Fibroblast of villous mesenchyme (primary cell): ENCODE results near the gene FHOD3. TPM values are rescaled to one million over a fixed set of nuclear protein-coding genes. Genes with fewer than 3 reads are reported as not detected.

ENCODE experiments used
- DNase-seq: peaks from one replicate; pipeline ENCODE4 v3.0.0-alpha.2; 2010; ENCODE audit warnings: low read depth
- H3K4me3 ChIP-seq: 2 replicates; pipeline ENCODE4 v1.5.1; 2011; ENCODE audit warnings: low read depth, mild to moderate bottlenecking, low read length
- total RNA-seq: library from RNA; depleted of rRNA; stranded (reverse); fragments of >200 nt; gene quantifications from 2 replicates; pipeline ENCODE4 v1.2.3, GENCODE V29; 2012
- TF ChIP-seq, protein P1 (sequence below): IDR thresholded peaks from 2 replicates; pipeline ENCODE4 v1.5.1; 2012; ENCODE audit warnings: low read depth, mild to moderate bottlenecking, low read length; ENCODE audit not compliant: insufficient read depth

Gene FHOD3
- total RNA-seq, 1 donor = 5.2 TPM

DNA sequence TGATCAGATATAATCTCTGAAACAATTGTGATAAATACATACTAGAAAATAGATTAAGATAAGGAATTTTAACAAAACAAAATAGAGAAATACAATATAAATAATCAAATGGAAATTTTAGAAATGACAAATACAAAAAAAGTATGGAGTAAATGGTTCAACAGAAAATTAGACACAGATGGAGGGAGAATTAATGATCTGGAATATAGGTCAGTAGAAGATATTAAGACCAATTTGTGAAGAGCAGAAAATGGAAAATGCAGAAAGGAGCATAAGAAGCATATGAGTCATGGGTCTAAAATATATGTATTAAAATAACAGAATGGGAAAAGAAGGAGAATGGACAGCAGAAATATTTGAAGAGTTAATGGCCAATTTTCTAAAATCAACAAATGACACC, 44.4 kb downstream of the FHOD3 start:
- no peak for DNase-seq
- TF ChIP-seq, protein P1, sequence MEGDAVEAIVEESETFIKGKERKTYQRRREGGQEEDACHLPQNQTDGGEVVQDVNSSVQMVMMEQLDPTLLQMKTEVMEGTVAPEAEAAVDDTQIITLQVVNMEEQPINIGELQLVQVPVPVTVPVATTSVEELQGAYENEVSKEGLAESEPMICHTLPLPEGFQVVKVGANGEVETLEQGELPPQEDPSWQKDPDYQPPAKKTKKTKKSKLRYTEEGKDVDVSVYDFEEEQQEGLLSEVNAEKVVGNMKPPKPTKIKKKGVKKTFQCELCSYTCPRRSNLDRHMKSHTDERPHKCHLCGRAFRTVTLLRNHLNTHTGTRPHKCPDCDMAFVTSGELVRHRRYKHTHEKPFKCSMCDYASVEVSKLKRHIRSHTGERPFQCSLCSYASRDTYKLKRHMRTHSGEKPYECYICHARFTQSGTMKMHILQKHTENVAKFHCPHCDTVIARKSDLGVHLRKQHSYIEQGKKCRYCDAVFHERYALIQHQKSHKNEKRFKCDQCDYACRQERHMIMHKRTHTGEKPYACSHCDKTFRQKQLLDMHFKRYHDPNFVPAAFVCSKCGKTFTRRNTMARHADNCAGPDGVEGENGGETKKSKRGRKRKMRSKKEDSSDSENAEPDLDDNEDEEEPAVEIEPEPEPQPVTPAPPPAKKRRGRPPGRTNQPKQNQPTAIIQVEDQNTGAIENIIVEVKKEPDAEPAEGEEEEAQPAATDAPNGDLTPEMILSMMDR = no peak
- H3K4me3 ChIP-seq = no peak overlapping the region

DNA sequence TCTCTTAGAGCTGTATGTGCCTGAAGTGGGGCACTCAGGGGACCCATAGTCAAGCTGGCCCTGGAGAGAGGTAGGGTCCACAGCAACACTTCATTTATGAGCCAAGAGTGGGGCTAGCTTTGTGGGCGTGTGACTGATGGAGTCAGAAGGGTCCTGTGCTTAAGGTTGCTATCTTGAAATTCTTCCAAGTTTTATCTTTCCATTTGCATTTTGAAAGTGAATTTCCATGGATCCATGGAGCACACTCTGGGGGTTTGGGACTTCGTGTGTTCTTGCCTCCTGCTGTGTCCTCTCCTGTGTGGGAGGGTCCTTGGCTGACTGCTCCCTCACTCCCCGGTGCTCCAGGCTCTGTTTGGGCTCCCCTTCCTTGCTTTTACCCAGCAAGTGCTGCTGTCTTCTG, 50.8 kb downstream of the FHOD3 start:
- H3K4me3 ChIP-seq = no peak overlapping the region
- TF ChIP-seq, protein P1 = no peak

DNA sequence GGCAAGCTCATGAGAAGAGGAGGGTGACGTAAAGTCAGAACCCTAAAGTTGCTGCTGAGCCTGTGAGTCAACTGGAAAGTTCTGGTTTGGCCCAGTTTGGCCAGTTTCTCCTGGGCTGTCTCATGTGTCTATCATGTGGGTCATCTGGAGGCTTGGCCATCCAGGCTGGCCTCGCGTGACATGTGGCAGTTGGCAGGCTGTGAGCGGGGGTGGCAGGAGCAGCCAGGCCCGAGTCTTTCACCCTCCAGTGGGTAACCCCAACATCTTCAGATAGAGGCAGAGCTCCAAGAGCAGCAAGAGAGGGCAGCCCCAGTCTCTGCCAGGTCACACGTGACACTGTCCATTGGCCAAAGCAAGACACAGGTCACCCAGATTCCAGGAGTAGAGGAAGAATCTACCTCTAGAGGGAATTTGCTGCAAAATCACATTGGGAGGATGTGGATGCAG, 51.5 kb downstream of the FHOD3 start:
- H3K4me3 ChIP-seq = no peak overlapping the region
- DNase-seq = no peak
- TF ChIP-seq, protein P1 = no peak

More for the DNA sequence above, 50.8 kb downstream of the FHOD3 start:
- no peak for DNase-seq

DNA sequence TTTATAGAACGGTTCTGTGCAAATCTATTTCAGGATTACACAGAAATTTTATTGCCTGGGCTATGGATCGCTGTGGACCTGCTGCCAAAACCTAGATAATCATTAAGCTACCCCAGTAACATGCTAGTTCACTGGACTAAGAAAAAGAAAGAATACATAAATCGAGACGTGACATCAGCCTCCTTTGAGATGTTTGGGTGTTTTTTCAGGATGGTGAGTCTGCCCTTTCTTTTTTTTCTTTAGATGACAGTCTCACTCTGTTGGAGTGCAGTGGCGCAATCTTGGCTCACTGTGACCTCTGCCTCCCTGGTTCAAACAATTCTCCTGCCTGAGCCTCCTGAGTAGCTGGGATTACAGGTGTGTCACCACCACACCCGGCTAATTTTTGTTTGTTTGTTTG, 52.0 kb downstream of the FHOD3 start:
- DNase-seq = no peak
- no peak overlapping the region for H3K4me3 ChIP-seq
- TF ChIP-seq, protein P1 = no peak

DNA sequence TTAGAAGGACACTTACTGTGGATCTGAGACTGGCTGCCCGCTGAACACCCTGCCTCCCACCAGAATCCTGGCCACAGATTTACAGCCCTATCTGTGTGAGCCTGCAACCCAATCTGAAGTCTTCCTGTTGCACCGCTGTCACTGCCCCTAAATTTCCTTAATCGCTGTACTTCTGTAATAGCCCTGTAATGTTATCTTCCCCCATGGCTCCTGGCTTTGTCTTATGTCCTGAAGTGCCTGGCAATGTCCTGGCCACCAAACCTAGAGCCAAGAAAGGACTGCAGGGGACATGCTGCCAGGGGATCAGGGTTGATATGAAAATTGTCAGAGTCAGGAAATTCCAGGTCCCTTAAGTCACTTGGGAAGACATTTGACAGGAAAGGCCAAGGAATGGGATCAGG, 52.7 kb downstream of the FHOD3 start:
- no peak overlapping the region for H3K4me3 ChIP-seq
- DNase-seq = no peak
- TF ChIP-seq, protein P1 = no peak

DNA sequence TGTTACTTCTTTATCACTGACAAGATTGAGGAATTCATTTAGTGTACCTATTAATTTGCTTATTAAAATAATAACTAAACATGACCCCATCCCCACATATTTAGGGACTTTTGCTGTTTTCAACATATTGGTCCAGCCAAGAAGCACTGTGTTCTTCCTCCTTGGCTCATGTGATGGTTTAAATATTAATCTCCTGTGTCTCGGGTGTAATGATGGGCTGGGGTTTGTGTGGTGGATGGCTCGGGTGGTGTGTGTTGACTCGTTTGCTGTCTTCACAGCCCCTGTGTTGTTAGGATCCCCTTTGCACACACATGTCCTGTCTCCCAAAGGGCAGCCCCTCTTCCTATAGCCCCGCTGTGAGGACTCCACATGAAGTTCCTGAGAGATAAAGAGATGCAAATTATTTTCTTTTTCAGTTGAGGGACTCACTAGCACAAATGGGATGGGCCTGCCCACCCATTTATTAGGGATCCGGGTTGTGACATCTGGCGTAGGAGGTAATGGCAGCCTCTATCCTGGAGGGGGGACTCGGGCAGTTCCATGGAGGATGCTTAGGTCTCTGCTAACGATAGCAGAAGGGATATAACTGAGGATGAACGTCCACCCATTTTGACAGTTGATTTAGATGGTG, 53.4 kb downstream of the FHOD3 start:
- H3K4me3 ChIP-seq = no peak overlapping the region
- DNase-seq = no peak
- TF ChIP-seq, protein P1 = no peak

DNA sequence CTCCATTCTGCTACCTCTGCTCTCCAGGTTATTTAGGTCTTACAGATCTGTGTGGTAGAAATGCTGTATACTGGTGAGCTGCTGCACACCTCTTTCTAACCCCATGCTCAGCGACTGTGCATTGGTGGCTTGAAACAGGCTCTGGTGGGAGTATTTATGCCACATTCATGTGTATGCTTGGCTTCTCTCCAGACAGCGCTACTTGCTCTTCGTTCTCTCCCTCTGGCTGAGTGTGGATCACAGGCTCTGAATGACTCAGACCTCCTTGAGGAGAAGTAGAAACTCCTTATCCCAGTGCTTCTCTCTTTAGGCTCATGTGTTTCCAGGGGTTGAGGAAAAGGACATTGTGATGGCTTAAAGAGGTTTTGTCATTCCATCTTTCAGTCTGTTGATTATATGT, 54.9 kb downstream of the FHOD3 start:
- H3K4me3 ChIP-seq = no peak overlapping the region
- DNase-seq = peak; percentile 44

More for the DNA sequence above, 54.9 kb downstream of the FHOD3 start:
- TF ChIP-seq, protein P1 = no peak
